MG63 (cell line): ENCODE results near the gene HS6ST1. TPM values are rescaled to one million over a fixed set of nuclear protein-coding genes. Genes with fewer than 3 reads are reported as not detected.
"Not testable (repeated sequence)": the region's sequence is repeated elsewhere in the genome, so short reads cannot be mapped to it uniquely, and the experiment has no call there.

ENCODE experiments used
- DNase-seq: peaks from one replicate; pipeline ENCODE4 v3.0.0-alpha.2; 2020
- H3K27me3 ChIP-seq: fragments of 250-450 bp; sonication (Bioruptor Pico); 2 replicates; pipeline ENCODE4 v1.5.1; 2020; ENCODE audit warnings: mild to moderate bottlenecking, moderate library complexity
- H3K36me3 ChIP-seq: fragments of 250-450 bp; sonication (Bioruptor Pico); 2 replicates; pipeline ENCODE4 v1.5.1; 2020; ENCODE audit warnings: mild to moderate bottlenecking, moderate library complexity
- H3K4me3 ChIP-seq: fragments of 250-450 bp; sonication (Bioruptor Pico); 2 replicates; pipeline ENCODE4 v1.5.1; 2020; ENCODE audit warnings: mild to moderate bottlenecking, moderate library complexity
- H3K9me3 ChIP-seq: fragments of 250-450 bp; sonication (Bioruptor Pico); 2 replicates; pipeline ENCODE4 v1.5.1; 2020; ENCODE audit warnings: mild to moderate bottlenecking, moderate library complexity
- total RNA-seq: library from RNA; depleted of rRNA; stranded (reverse); fragments of >200 nt; shearing (Covaris generic); gene quantifications from 2 replicates; pipeline ENCODE4 v1.2.3, GENCODE V29; 2014; ENCODE audit warnings: low replicate concordance

HS6ST1 gene
- total RNA-seq, 1 experiment from 2014 or later, result 32.5 TPM

DNA sequence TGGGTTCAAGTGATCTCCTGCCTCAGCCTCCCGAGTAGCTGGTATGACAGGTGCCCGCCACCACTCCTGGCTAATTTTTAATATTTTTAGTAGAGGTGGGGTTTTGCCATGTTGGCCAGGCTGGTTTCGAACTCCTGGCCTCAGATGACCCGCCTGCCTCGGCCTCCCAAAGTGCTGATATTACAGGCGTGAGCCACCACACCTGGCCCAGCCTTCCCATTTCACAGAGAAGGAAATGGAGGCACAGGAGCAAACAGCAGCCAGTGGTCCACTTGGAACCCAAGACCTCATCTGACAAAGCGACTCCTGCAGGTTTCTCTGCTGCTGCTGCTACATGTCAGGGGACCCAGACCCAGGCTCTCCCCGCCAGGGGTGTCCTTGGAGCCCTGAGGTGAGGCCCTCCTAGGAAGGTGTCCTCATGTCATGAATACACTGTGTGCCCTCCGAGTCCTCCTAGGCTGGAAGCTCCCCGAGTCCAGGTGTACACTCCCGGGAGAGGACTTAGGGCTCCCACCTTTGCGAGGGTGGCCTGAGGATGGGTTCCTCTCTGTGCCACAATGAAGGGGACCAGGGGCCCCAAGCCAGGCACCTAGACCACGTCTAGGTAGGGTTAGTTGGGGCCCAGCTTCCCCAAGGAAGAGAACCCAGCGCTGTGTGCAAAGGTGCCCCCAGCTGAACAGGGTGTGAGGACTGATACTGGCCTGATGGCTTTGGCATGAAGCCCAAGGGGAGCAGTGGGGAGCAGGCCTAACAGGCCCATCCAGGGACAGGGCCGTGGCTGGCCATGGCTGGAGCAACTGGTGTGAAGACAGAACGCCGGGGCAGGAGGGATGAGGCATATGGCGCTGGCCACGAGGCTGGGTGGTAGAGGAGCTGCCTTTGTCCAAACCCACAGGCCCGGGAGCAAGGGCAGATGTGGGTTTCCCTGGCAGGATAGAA lies 56.1 kb downstream of the HS6ST1 start:
- Histone ChIP-seq H3K27me3 (no peaks in the 10 kb centered on the region), H3K4me3 (no peak overlapping the region), H3K36me3 (no peaks in the 10 kb centered on the region), H3K9me3 (peaks cover 3% of the 10 kb centered on the region; the same call in 1 of the 2 replicates)
- no peak for DNase-seq

DNA sequence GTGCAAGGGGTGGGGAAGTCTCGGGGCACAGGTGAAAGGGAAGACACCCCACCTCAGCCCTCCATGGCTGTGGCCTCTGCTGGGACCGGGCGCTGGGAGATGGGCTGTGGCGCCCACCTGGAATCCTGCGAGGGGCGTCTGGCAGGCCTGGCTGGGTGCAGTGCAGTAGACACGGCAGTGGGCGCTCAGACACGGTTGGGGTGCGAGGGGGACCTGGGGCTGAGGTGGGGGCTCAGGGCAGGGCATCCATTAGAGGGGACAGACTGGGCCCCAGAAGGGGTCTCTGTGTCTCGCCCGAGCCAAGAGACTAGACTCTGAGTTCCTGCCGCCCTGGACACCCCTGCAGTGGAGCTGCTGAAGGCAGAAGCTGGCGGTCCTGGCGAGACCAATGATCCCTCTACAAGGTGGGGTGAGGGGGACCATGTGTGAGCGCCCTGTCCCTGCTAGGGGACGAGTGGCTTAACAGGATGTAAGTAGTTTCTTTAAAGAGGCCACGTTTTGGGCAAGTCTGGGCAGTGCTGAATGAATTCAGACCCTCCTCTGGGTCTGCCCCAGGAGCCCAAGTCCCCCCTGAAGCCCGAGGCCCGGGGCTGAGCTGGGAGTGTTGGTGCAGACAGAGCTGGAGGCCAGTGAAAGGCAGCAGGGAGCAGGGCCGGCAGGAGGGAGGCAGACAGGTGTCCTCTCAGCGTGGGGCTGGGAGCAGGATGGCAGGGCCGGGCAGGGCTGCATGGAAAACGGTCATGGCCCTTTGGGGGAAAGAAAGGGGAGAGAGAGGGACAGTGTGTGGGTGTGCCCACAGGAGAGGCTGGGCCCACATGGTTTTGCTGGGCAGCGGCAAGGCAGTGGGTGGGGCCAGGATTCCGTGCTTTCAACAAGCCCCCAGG lies 57.2 kb downstream of the HS6ST1 start:
- Histone ChIP-seq H3K36me3 (no peaks in the 10 kb centered on the region), H3K9me3 (peaks cover 3% of the 10 kb centered on the region; the same call in 1 of the 2 replicates), H3K4me3 (no peak overlapping the region), H3K27me3 (no peaks in the 10 kb centered on the region)
- no peak for DNase-seq

DNA sequence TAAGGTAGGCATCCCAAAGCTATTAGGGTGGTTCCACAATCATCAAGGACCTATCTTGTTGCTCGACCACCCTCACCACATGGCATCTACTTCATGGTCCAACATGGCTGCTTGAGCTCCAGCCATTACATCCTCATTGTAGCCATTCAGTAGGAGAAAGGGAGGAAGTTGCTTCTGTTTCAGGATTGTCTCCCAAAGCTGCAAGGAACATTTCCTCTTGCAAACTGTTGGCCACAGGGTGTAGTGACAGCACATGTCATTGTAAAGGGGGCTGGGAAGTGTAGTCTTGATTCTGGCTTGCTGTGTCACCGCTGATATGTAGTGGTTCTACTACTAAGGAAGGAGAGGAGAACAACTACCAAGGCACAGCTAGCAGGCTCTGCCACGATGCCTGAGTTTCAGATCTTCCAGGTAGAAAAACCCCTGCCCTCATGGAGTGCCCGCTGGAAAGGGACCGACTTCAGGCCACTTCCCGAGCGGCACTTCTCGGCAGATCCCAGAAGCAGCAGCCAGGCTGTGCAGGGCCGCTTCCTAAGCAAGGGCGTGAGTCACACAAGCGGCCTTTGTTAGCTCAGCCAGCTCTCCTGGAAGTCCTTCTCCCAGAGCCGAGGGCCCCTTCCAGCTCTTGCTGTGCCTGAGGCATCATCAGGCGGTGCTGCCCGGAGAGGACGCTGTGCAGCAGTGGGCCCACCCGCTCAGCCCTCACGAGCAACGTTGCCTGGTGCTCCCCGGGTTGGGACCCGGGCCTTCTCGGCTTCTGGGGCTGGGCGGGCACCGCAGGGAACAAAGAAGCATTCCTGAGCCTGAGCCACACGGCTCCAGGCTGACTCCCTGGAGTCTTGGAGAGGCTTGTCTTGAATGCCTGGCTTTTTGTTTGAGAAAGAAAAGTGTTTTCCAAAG lies 58.2 kb downstream of the HS6ST1 start:
- Histone ChIP-seq H3K36me3 (no peaks in the 10 kb centered on the region), H3K27me3 (no peaks in the 10 kb centered on the region), H3K4me3 (no peak overlapping the region), H3K9me3 (peaks cover 3% of the 10 kb centered on the region; the same call in 1 of the 2 replicates)
- peak; percentile 89 for DNase-seq

DNA sequence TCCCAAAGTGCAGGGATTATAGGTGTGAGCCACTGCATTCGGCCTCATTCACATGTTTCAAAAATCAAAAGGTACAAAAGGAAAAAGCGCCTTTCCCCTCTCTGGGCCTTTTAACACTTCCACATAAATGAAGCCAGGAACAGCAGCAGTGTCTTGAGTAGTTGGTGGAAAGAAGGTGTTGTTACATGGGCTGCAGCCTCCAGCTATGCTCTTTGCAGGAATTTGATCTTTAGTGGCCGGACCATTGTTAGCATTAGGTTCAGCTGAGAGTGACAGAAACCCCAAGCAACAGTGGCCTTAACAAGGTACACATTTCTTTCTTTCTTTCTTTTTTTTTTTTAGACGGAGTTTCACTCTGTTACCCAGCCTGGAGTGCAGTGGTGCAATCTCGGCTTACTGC lies 59.1 kb downstream of the HS6ST1 start:
- Histone ChIP-seq H3K9me3 (peaks cover 3% of the 10 kb centered on the region; the same call in 1 of the 2 replicates), H3K4me3 (no peak overlapping the region)
- no peak for DNase-seq

DNA sequence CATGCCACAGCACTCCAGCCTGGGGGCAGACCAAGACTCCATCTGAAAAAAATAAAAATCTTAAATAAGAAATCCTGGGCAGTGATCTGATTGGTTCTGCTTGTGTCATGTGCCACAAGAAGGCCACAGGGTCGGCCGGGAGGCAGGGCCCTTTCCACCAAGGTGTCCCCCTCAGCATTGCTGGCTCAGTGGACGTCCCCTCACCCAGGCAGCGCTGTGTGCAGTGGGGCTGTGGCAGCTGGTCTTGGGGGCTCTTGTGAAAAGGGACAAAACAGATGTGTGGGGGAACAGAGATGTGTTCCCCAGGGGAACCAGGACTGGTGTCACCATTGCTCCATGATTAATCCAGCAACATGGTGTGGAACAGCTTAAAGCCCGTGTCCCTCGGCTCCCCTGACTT lies 60.5 kb downstream of the HS6ST1 start:
- peaks cover 3% of the 10 kb centered on the region; the same call in 1 of the 2 replicates for H3K9me3 ChIP-seq
- no peaks in the 10 kb centered on the region for H3K27me3 ChIP-seq
- no peak for DNase-seq
- no peaks in the 10 kb centered on the region for H3K36me3 ChIP-seq
- H3K4me3 ChIP-seq, result no peak overlapping the region

More for the DNA sequence above, 59.1 kb downstream of the HS6ST1 start:
- Histone ChIP-seq H3K36me3 (no peaks in the 10 kb centered on the region), H3K27me3 (no peaks in the 10 kb centered on the region)

DNA sequence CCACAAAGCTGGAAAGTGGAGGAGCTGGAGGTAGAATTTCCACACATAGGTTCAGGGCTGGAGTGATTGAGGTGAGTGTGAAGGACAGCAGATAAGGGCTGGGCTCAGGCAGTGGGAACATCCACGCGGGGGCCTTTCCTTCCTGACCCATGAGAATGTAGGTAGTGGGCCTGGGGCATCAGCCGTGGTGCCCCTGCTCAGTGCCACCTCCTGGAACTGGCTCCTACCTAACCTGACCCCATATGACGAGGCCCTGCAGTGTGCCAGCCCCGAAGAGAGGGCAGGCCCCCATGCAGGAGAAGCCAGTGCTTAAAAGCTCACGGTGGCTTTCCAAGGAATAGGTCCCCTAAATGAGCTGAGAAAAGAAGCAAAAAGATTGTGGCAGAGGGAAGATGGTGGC lies 66.2 kb downstream of the HS6ST1 start:
- H3K4me3 ChIP-seq, result no peak overlapping the region
- H3K36me3 ChIP-seq, result no peaks in the 10 kb centered on the region
- no peak for DNase-seq
- no peaks in the 10 kb centered on the region for H3K27me3 ChIP-seq
- H3K9me3 ChIP-seq, result no peaks in the 10 kb centered on the region

DNA sequence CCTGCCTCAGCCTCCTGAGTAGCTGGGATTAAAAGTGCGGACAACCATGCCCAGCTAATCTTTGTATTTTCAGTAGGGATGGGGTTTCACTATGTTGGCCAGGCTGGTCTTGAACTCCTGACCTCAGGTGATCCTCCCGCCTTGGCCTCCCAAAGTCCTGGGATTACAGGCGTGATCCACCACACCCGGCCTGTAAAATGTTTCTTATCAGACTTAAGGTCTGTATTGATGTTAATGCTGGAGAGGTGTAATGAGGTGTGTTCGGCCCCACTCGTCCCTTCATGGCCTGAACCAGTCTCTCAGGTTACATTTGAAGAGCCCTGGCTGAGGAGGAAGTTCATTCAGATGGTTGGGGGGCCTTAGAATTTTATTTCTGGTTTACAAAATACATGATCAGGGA lies 66.6 kb downstream of the HS6ST1 start:
- H3K9me3 ChIP-seq, DNase-seq, H3K27me3 ChIP-seq, H3K4me3 ChIP-seq, H3K36me3 ChIP-seq: not testable (repeated sequence)

DNA sequence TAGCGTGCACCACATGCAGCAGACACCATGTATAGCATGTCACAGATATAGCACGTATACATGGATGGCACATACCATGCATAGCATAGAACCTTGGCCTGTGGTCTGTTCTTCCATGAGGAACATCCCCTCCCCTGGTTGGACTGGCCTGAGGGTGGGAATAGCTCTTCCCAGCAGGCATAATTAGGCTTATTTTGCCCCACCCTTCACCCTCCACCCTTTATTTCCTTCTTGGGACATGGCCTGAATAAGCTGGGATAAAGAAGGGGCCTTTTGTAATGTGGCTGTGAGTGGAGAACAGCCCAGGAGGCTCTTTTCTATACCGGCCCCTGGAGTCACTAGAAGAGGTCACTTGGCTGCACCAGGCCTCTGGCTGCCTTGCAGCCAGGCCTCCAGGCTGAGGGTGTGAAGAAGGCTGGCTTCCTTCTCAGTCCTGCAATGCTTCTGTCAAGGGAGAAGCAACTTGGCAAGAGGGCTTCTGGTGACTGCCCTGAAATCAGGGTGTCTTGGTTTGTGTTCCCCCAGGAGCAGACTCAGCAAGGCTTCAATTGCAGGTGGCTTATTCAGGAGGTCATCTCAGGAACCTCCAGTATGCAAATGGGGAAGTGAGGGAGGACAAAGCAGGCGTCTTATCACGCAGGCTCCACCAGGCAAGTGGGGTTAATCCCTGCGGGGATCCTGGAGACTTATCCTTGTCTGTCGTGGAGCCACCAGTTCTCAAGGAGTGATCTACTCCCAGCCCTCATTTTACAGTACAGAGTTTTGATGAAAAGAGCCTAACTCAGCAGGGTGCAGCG lies 68.2 kb downstream of the HS6ST1 start:
- Histone ChIP-seq H3K9me3 (no peaks in the 10 kb centered on the region), H3K36me3 (no peaks in the 10 kb centered on the region), H3K27me3 (no peaks in the 10 kb centered on the region), H3K4me3 (no peak overlapping the region)
- no peak for DNase-seq

DNA sequence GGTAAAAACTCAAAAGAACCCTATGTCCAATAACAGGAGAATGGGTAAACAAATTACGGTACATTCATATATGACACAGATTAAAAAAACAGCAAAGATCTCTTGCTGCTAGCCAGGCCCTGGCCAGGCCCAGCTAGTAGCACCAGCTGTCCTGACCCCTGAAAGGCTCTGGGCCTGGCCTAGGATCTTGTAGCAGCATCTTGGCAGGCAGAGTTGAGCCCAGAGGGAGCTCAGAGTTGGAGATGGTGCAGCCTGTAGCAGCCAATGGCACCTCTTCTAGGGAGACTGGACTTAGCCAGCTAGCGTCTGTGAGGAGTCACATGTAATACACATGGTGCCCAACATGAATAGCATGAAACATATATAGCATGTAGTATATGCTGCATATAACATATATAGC lies 69.1 kb downstream of the HS6ST1 start:
- no peak for DNase-seq
- Histone ChIP-seq H3K4me3 (no peak overlapping the region), H3K36me3 (no peaks in the 10 kb centered on the region), H3K27me3 (no peaks in the 10 kb centered on the region), H3K9me3 (no peaks in the 10 kb centered on the region)

DNA sequence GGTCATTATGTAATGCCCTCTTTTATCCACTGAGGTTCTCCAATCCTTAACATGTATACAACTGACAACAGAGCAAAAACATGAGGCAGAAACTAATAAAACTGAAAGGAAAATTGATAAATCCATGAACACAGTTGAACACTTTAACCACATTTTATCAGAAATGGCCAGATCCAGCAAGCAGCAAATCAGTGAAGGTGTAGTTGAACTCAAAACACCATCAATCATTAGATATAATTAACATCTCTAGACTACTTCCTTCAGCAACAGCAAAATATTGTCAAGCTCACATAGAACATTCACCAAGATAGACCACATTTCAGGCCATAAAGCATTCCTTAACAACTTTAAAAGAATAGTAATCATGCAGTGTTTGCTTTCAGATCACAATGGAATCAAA lies 72.9 kb downstream of the HS6ST1 start:
- H3K4me3 ChIP-seq, result no peak overlapping the region
- H3K36me3 ChIP-seq, result no peaks in the 10 kb centered on the region
- no peaks in the 10 kb centered on the region for H3K9me3 ChIP-seq
- DNase-seq, result no peak
- H3K27me3 ChIP-seq, result no peaks in the 10 kb centered on the region

DNA sequence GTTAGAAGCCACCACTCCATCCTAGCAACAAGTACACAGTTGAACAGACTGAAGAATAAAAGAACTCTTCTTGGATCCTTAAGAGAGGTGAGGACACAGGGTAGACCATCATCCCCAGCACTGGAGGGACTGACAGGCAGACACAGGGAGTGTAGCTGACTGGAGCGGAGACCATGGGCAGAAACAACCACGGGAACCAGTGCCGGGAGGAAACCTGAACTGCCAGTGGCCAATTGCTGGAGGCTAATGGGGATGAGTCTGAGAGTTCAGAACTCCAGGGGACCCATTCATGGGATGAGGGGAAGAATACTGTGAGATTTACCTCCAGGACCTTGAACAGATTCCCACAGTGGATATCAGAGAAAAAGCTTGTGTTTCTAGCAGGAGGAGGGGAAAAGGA lies 76.8 kb downstream of the HS6ST1 start:
- DNase-seq, result no peak
- Histone ChIP-seq H3K9me3 (no peaks in the 10 kb centered on the region), H3K36me3 (no peaks in the 10 kb centered on the region), H3K27me3 (no peaks in the 10 kb centered on the region), H3K4me3 (no peak overlapping the region)

DNA sequence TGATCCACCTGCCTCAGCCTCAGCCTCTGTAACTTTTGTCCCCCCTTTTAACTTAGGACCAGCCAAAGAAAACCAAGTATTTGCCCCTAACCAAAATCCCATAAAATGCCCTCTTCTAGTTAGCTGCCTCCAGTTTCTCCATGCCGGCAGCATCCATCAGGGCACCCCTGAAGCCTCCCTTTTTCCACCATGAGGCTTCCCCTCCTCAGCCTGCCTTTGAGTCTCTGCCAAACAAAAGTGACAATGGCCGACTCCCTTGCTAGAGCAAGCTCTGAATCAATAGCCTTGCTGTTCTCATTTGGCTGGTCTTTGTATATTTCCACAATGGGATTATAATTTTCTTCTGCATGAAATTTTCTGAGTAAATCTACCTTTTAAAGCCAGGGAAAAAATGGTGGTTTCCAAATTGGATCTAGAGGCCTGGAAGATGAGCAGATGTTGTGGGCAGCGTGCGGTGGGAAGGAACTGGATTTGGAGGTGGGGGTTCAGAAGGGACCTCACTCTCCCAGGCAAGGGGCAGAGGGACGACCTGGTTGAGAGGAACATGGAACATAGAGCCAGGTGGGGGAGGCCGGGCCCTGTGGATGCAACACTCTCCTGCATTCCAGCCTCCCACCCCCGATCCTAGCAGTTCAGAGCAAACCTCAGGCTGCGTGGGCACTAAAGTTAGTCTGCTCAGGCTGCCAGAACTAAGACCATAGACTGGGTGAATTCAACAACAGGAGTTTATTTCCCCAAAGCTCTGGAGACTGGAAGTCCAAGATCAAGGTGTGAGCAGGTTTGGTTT lies 80.6 kb downstream of the HS6ST1 start:
- no peak for DNase-seq
- no peaks in the 10 kb centered on the region for H3K36me3 ChIP-seq
- H3K4me3 ChIP-seq, result no peak overlapping the region
- H3K9me3 ChIP-seq, result no peaks in the 10 kb centered on the region
- no peaks in the 10 kb centered on the region for H3K27me3 ChIP-seq

DNA sequence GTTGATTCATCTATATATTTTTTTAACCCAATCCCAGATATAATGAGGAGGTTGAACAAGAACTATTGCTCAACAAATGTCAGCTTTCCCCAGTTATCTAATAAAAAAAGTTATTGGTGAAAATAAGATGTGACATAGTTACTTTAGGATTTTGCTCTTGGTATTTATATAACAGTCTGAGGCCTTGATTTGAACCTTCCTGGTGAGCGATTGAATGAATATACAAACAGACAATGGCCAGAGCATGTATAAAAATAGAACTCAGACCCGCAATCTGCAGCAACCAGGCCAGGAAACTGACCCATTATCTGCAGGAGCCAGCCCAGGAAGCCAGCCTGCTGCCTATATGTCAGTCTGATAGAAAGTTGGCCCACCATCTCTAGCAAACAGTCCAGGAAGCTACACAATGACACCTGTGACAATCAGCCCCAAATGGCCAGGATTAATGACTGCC lies 81.6 kb downstream of the HS6ST1 start:
- Histone ChIP-seq H3K27me3 (no peaks in the 10 kb centered on the region), H3K9me3 (no peaks in the 10 kb centered on the region), H3K4me3 (no peak overlapping the region), H3K36me3 (no peaks in the 10 kb centered on the region)
- DNase-seq, result peak; percentile 16

DNA sequence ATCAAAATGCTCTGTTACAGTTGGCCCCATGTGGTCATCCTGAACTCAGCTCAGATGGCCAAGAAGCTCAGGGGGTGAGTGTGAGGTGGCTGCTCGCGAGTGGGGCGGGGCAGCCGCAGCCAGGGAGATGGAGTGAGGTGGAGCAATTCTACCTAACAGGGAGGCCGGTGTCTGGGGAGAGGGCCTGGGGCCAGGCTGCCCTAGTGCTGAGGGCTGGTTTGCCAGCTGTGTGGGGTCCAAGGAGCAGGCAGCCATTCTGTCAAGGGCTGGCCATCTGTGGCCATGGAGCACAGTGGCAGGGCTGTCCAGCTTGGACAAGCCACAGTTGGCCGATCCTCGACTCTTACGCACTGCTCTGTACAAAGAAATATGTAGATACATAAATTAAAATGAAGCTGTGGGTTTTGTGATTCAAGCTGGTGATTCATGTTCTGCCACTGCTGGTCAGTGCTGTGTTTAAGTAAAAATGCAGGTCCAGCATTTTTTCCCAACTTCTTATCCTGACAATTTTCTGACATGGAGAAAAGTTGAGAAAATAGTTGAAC lies 82.1 kb downstream of the HS6ST1 start:
- DNase-seq, result peak; percentile 50
- Histone ChIP-seq H3K4me3 (no peak overlapping the region), H3K27me3 (no peaks in the 10 kb centered on the region)

DNA sequence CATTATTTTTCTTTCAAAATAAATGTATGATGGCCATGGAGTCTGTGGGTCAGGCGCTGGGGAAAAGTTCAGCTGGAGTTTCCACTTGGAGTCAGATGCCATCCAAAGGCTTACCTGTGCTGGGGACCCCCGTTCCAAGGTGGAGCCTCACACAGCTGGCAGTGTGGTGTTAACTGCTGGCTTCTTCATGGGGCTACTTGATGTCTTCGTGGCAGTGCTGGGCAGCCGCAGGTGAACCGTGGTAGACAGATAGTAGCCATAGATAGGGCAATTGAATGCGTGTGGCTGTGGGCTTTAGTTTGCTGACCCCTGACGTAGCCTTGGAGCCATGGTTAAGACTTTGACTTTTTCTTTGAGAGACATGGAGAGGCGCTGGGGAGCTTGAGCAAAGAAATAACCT lies 83.1 kb downstream of the HS6ST1 start:
- Histone ChIP-seq H3K27me3 (no peaks in the 10 kb centered on the region), H3K4me3 (no peak overlapping the region), H3K9me3 (no peaks in the 10 kb centered on the region), H3K36me3 (no peaks in the 10 kb centered on the region)
- DNase-seq, result no peak

More for the DNA sequence above, 82.1 kb downstream of the HS6ST1 start:
- H3K9me3 ChIP-seq, result no peaks in the 10 kb centered on the region
- H3K36me3 ChIP-seq, result no peaks in the 10 kb centered on the region
